BJ (cell line): ENCODE data around the gene SH3BP5L. TPM values are rescaled to one million over a fixed set of nuclear protein-coding genes. Genes with fewer than 3 reads are reported as not detected.

Experiments
- CTCF ChIA-PET: fragments of 350-600 bp; formaldehyde crosslinking; extraction: SDS; loops from one replicate; lab custom pipeline; 2021; ENCODE audit warnings: antibody characterized with exemption, inconsistent platforms; lab: Yijun Ruan, JAX
- POLR2A ChIA-PET: fragments of 300-600 bp; sonication (Branson Sonifier 250); formaldehyde crosslinking; extraction: SDS; loops from one replicate; lab custom pipeline; 2021; ENCODE audit warnings: antibody characterized with exemption; lab: Charles Lee
- DNase-seq: peaks from one replicate; pipeline ENCODE4 v3.0.0-alpha.2; 2011; ENCODE audit warnings: low read depth
- H3K27me3 ChIP-seq: 2 replicates; pipeline ENCODE4 v1.6.0; 2011; ENCODE audit warnings: low read length; ENCODE audit not compliant: control insufficient read depth, insufficient read depth
- H3K36me3 ChIP-seq: 2 replicates; pipeline ENCODE4 v1.5.1; 2011; ENCODE audit warnings: low read length; ENCODE audit not compliant: control insufficient read depth, insufficient read depth
- H3K4me3 ChIP-seq: 2 replicates; pipeline ENCODE4 v1.5.1; 2011; ENCODE audit warnings: low read depth, mild to moderate bottlenecking, control low read depth, low read length
- CTCF ChIP-seq: IDR thresholded peaks from 2 replicates; pipeline ENCODE4 v1.5.1; 2011; ENCODE audit warnings: low read depth, mild to moderate bottlenecking, control low read depth, inconsistent platforms, low read length, moderate library complexity; ENCODE audit not compliant: insufficient read depth
- polyA plus RNA-seq: library from polyadenylated mRNA; depleted of rRNA; stranded (reverse); fragments of >200 nt; gene quantifications from 2 replicates; pipeline ENCODE4 v1.2.3, GENCODE V29; 2011; rRNA removed
- small RNA-seq: library from RNA; depleted of rRNA; stranded (forward); fragments of <200 nt; gene quantifications from one replicate; pipeline ENCODE3, GENCODE V24; 2012; ENCODE audit warnings: low replicate concordance, low read depth; ENCODE audit not compliant: insufficient read length

SH3BP5L gene
- polyA plus RNA-seq, 1 experiment = 32.5 TPM

GRCh38 chr1:248782416-248783141 lies 43.1 kb downstream of the SH3BP5L start:
- TF ChIP-seq CTCF = no peak
- Histone ChIP-seq H3K27me3 (no peaks in the 10 kb centered on the region), H3K4me3 (no peak overlapping the region), H3K36me3 (no peaks in the 10 kb centered on the region)
- DNase-seq = no peak
- CTCF ChIA-PET = no interaction called here
- POLR2A ChIA-PET = no interaction called here

- no peaks in the 10 kb centered on the region; the same call in 1 of the 2 replicates for H3K27me3 ChIP-seq
- no peak for TF ChIP-seq CTCF
- POLR2A ChIA-PET = no interaction called here
- DNase-seq = no peak
- no peak overlapping the region for H3K4me3 ChIP-seq
- no peaks in the 10 kb centered on the region for H3K36me3 ChIP-seq
- CTCF ChIA-PET = no interaction called here
These were observed 46.4 kb downstream of the SH3BP5L start for GRCh38 chr1:248779350-248779749.

DNA sequence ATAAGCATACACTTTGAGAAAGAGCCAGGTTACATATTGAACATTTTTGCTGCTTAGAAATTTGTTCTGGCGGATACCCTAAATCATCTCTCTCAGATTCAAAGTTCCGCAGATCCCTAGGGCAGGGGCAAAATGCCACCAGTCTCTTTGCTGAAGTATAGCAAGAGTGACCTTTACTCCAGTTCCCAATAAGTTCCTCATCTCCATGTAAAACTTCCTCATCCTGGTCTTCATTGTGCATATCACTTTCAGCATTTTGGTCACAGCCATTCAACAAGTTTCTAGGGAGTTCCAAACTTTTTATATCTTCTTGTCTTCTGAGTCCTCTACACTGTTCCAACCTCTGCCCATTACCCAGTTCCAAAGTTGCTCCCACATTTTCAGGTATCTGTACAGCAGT lies 46.8 kb downstream of the SH3BP5L start:
- no peak for DNase-seq
- H3K27me3 ChIP-seq = no peaks in the 10 kb centered on the region; the same call in 1 of the 2 replicates
- H3K4me3 ChIP-seq = no peak overlapping the region
- H3K36me3 ChIP-seq = no peaks in the 10 kb centered on the region
- POLR2A ChIA-PET = no interaction called here
- TF ChIP-seq CTCF = no peak
- CTCF ChIA-PET = no interaction called here

DNA sequence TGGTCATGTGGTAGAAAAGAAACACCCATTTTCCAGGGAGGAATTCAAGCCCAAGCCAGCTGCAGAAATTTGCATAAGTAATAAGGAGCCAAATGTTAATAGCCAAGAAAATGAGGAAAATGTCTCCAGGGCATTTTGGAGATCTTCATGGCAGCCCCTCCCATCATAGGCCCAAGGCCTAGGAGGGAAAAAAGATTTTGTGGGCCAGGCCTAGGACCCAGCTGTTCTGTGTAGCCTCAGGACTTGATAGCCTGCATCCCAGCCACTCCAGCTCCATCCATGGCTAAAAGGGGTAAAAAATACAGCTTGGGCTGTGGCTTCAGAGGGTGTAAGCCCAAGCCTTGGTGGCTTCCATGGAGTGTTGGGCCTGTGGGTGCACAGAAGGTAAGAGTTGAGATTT lies 48.7 kb downstream of the SH3BP5L start:
- no peak for DNase-seq
- Histone ChIP-seq H3K36me3 (no peaks in the 10 kb centered on the region), H3K4me3 (no peak overlapping the region), H3K27me3 (no peaks in the 10 kb centered on the region; the same call in 1 of the 2 replicates)
- CTCF ChIA-PET = no interaction called here
- no peak for TF ChIP-seq CTCF
- POLR2A ChIA-PET = no interaction called here

GRCh38 chr1:248775441-248775840 lies 50.3 kb downstream of the SH3BP5L start:
- TF ChIP-seq CTCF = no peak
- Histone ChIP-seq H3K36me3 (no peaks in the 10 kb centered on the region), H3K4me3 (no peak overlapping the region), H3K27me3 (no peaks in the 10 kb centered on the region; the same call in 1 of the 2 replicates)
- no peak for DNase-seq
- ChIA-PET CTCF (interaction anchor here (1.0 kb wide), 1 partner anchor 29 kb away, joined by 4 read pairs; no protein-coding TSS in a partner anchor), POLR2A (no interaction called here)

Small RNA genes within 50 kb of the gene (small RNA-seq; reads per million reads assigned to genes)
- not detected for gene MIR3124

Other genes starting within 250 kb of the SH3BP5L start
- gene OR2T10, start 228.2 kb downstream of the SH3BP5L start, polyA plus RNA-seq = not detected in 2 replicates
- not detected in 2 replicates for gene OR2T11, start 190.8 kb downstream of the SH3BP5L start, polyA plus RNA-seq
- not detected in 2 replicates for gene OR2T35, start 180.6 kb downstream of the SH3BP5L start, polyA plus RNA-seq
- not detected in 2 replicates for gene OR2T27, start 170.4 kb downstream of the SH3BP5L start, polyA plus RNA-seq
- gene OR14I1, start 123.1 kb downstream of the SH3BP5L start, polyA plus RNA-seq = not detected in 2 replicates
- not detected in 2 replicates for gene LYPD8, start 70.2 kb downstream of the SH3BP5L start, polyA plus RNA-seq
- gene ZNF672, start 12.3 kb upstream of the SH3BP5L start, polyA plus RNA-seq = 13.9 and 17.1 TPM in 2 replicates
- gene ZNF692, start 33.2 kb upstream of the SH3BP5L start, polyA plus RNA-seq = 13.1 and 19.5 TPM in 2 replicates
- gene PGBD2, start 80.3 kb upstream of the SH3BP5L start, polyA plus RNA-seq = 3.8 and 4.2 TPM in 2 replicates